ENCODE data around the gene SPA17. TPM values are rescaled to one million over a fixed set of nuclear protein-coding genes. Genes with fewer than 3 reads are reported as not detected.

The SPA17 gene
- total RNA-seq, result 1 to 10 TPM in 1 of 4 donors, under 1 TPM in 3; 0.32 to 1.1 (median 0.73) TPM
- 1 to 10 TPM in 2 of 3 donors, under 1 TPM in 1; 0.87 to 3.6 (median 2.8) TPM for polyA plus RNA-seq
- long read RNA-seq, donor 1, result 0 reads
- long read RNA-seq, donor 2, result 0 reads

DNA sequence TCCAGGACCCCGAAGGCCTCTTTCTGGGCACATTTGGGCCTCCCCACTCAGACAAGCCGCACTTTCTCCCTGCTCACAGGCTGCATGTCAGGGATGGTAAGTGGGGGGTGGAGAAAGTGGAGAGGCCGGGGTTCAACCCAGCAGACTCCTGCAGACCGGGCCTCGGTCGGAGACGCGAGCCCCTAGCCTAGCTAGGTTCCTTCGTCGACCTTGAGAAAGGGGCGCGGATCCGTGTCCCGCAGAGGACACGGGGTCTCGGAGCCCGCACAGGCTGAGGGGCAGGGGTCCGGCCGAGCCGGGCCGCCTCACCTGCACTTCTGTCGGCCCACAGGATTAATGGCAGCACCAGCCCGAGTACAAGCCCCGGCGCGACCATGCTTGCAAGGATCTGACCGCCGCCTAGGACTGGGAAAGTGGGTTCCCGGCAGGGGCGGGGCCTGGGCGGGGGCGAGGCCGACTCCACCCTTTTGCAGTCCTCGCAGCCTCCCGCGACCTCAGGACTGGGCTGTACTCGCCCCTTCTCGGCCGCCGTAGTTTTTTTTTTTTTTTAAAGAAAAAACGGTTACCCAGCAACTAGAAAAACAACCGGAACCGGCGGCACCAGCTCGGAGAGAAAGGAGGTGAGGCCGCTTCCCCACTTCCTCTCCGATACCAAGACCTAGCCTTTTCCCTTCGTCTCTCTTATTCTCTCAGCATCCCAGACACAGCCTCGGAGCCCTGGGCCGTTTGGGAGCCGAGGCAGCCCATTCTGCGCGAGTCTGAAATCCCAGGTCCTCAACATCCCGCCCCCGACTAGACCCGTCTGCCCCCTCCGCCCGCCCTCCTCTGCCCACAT lies at the start of gene SPA17, which contains the start of gene SIAE:
Gene SPA17, plus strand, starts transcription at position 572 of the 835 bp plus-strand sequence. CDS start 1,361 bp downstream, outside the sequence.
Gene SIAE, minus strand, starts transcription at position 407 of the 835 bp plus-strand sequence. Its CDS starts 31 bp downstream, at position 376.
- H3K27ac ChIP-seq, result peak within 1 kb of the TSS; percentile 75
- no peaks in the 10 kb centered on the region for H3K9me3 ChIP-seq
- no peaks in the 10 kb centered on the region for H3K36me3 ChIP-seq (ENCODE audit: insufficient read depth in 1 of 2, low read depth in 1 of 2)
- 1% methylated on average over 51 to 58 of the region's 58 CpGs for WGBS, 3 donors
- DNase-seq (peak; percentile 94 to 96), ATAC-seq (peak; percentile 99)
- intact Hi-C loops (cut with DNase I), result loop anchor here in 1 of 2 donors (5.0 kb wide), 1 partner anchor 89 kb away; the partner anchor contains the start of gene ESAM
- no peak for TF ChIP-seq CTCF (IDR thresholded peaks at IDR 0.05)
- H3K4me3 ChIP-seq, result peak within 1 kb of the TSS; percentile 77
- peaks cover 14% of the 10 kb centered on the region for H3K4me1 ChIP-seq
- no peaks in the 10 kb centered on the region for H3K27me3 ChIP-seq (ENCODE audit: insufficient read depth in 3 of 3, low read length in 2 of 3)

- no peaks in the 10 kb centered on the region for H3K27me3 ChIP-seq (ENCODE audit: insufficient read depth in 3 of 3, low read length in 2 of 3)
- H3K4me1 ChIP-seq, result peaks cover 25% of the 10 kb centered on the region
- H3K9me3 ChIP-seq, result no peaks in the 10 kb centered on the region
- peaks cover 20 to 57% of the 10 kb centered on the region in 2 donors for H3K36me3 ChIP-seq (ENCODE audit: insufficient read depth in 1 of 2, low read depth in 1 of 2)
- WGBS, 3 donors, result 72 to 89% (median 80%) methylated on average over 3 of the region's 3 CpGs
- DNase-seq, result no peak
- no peak for TF ChIP-seq CTCF (IDR thresholded peaks at IDR 0.05)
- intact Hi-C loops (cut with DNase I), result no loop called here
- H3K27ac ChIP-seq, result peak overlapping the region; percentile 61
- peak overlapping the region; percentile 4 for H3K4me3 ChIP-seq
- peak in 1 of 4 donors; percentile 56 for ATAC-seq
Measured at GRCh38 chr11:124625504-124626168, 48.1 kb upstream of the SPA17 start.

- DNase-seq, result no peak
- intact Hi-C loops (cut with DNase I), result no loop called here
- Histone ChIP-seq H3K27ac (no peak overlapping the region), H3K36me3 (ENCODE audit: insufficient read depth in 1 of 2, low read depth in 1 of 2) (peaks cover 27 to 77% of the 10 kb centered on the region in 2 donors), H3K4me3 (no peak overlapping the region), H3K27me3 (ENCODE audit: insufficient read depth in 3 of 3, low read length in 2 of 3) (no peaks in the 10 kb centered on the region), H3K4me1 (peaks cover 25% of the 10 kb centered on the region), H3K9me3 (no peaks in the 10 kb centered on the region)
- TF ChIP-seq CTCF (IDR thresholded peaks at IDR 0.05), result no peak
- WGBS, 3 donors, result 93 to 98% (median 94%) methylated on average over 5 of the region's 5 CpGs
- ATAC-seq, result no peak
Measured at GRCh38 chr11:124627546-124627945, 46.2 kb upstream of the SPA17 start.

GRCh38 chr11:124629961-124630360 lies 43.7 kb upstream of the SPA17 start:
- H3K9me3 ChIP-seq, result no peaks in the 10 kb centered on the region
- no peak for TF ChIP-seq CTCF (IDR thresholded peaks at IDR 0.05)
- H3K27ac ChIP-seq, result no peak overlapping the region
- no peak for ATAC-seq
- 83 to 92% (median 83%) methylated on average over 4 of the region's 4 CpGs for WGBS, 3 donors
- peaks cover 10% of the 10 kb centered on the region for H3K4me1 ChIP-seq
- no peak for DNase-seq
- intact Hi-C loops (cut with DNase I), result no loop called here
- H3K36me3 ChIP-seq (ENCODE audit: insufficient read depth in 1 of 2, low read depth in 1 of 2), result peaks cover 30 to 97% of the 10 kb centered on the region in 2 donors
- H3K27me3 ChIP-seq (ENCODE audit: insufficient read depth in 3 of 3, low read length in 2 of 3), result no peaks in the 10 kb centered on the region
- H3K4me3 ChIP-seq, result no peak overlapping the region

Data from psoas muscle (tissue), 8 donors.